Stimulated activated CD8-positive, alpha-beta memory T cell treated with anti-CD3 and anti-CD28 coated beads, Interleukin-12 subunit alpha, Interleukin-12 subunit beta, amount 100 ng/mL, for 24 hours (primary cell): ENCODE results near the gene ITFG1.
"Not testable (repeated sequence)": the region's sequence is repeated elsewhere in the genome, so short reads cannot be mapped to it uniquely, and the experiment has no call there.

ENCODE experiments used
- DNase-seq: peaks from one replicate; pipeline ENCODE4 v3.0.0-alpha.2; 2020; ENCODE audit errors: extremely low read depth

Gene ITFG1

GRCh38 chr16:47416869-47417268 lies 44.0 kb downstream of the ITFG1 start:
- DNase-seq, result no peak

DNA sequence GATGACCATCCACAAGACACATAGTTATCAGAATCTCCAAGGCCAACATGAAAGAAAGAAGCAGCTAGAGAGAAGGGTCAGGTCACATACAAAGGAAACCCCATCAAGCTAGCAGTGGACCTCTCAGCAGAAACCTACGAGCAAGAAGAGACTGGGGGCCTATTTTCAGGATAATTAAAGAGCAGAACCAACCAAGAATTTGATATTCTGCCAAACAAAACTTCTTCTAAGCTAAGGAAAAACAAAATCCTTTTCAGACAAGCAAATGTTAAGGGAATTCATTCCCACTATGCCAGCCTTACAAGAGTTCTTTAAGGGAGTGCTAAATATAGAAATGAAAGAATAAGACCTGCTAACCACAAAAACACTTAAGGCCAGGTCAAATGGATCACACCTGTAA lies 47.8 kb downstream of the ITFG1 start:
- DNase-seq, result no peak

- no peak for DNase-seq
These were observed 52.4 kb downstream of the ITFG1 start for GRCh38 chr16:47408491-47408890.

- DNase-seq, result no peak
These were observed 64.9 kb downstream of the ITFG1 start for GRCh38 chr16:47395733-47396498.

GRCh38 chr16:47392081-47392480 lies 68.8 kb downstream of the ITFG1 start:
- no peak for DNase-seq

DNA sequence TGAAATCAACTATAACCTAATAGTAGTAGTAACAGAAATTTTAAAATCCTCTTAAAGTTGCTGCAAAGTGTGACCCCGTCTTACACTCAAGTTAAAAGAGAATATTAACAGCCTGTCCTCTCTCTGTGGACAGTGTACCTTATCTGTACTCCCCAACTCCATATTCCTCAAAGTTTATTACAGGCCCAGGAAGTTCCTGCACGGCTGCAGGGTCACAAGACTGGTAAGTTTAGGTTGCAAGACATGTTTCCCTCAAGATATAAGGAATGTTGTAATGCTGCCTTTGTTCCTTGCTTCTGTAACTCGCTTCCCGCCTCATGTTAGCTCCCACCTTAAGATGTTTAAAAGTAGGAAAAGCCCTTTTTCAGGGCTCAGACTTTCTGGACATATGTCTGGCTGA lies 72.2 kb downstream of the ITFG1 start:
- DNase-seq, result no peak

DNA sequence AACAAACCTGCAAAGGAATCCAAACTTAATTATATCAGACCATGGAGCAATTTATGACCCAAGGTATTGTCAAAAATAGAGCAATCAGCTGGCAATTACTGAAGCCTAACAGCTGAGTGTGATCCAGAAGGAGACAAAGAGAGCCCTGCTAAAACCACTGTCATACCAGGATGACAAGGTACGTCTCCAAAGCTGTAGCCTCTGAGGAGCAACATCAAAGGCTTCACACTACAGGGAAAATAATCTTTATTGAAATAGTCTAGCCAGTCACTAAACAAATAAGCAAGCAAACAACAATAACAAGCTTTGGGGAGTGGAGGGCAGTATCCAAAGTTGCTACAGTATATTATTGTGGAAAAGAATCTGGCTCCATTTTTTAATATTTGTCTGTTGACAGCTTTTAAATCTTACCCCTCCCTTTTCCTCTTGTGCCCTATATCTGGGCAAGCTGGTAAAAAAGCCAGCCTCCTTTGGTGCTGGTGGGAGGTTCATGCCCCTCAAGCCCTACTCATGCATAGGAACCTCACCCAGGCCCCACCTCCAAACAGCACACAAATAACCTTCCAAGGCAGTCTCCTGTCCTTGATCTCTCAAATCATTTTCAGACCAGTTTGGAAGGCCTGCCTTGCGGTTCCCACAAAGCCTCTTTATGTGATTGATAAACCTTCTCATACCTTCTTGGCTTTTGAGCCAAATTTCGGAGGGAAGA lies 73.7 kb downstream of the ITFG1 start:
- DNase-seq, result no peak

DNA sequence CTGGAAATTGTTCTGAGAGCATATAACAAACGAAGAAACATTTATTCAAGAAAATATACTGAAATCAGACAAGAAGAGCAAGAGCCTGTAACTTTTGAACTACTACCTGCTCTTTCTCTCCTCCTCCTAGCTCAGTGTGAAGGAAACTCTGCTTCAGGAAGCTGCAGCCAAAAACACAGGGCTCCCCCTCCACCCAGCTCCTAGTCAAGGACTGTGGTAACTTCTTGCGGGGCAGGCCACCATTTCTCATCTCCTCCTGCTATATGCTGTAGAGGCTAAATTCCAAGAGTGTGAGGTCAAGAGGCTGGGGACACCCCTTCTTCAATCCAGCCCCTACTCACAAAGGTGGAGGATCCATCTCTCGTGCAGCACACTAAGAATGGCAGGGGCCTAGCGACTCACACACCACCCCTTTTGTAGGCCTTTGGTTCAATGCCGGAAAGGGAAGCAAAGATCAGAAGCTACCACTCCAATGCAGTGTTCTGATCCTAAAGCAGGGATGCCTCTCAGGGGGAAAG lies 74.6 kb downstream of the ITFG1 start:
- DNase-seq, result no peak

- no peak for DNase-seq
These were observed 78.5 kb downstream of the ITFG1 start for GRCh38 chr16:47382362-47382761.

DNA sequence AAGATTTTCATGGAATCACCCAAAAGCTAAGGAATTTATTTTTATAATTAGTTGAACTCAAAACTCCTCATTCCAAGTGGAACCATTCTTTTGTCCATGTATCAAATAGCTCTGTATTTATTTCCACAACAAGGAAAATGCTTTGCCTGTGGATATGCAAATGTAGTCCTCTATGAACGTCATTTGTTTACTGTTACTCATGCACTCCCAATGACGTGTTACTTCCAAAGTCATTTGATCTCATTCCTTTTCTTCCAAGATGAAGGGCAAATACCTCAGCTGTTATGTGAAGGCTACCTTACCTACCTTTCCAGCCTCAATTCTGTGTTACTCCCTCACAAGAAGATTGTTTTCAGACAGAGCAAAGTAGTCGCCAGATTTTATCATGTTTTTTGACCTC lies 83.7 kb downstream of the ITFG1 start:
- DNase-seq, result no peak

DNA sequence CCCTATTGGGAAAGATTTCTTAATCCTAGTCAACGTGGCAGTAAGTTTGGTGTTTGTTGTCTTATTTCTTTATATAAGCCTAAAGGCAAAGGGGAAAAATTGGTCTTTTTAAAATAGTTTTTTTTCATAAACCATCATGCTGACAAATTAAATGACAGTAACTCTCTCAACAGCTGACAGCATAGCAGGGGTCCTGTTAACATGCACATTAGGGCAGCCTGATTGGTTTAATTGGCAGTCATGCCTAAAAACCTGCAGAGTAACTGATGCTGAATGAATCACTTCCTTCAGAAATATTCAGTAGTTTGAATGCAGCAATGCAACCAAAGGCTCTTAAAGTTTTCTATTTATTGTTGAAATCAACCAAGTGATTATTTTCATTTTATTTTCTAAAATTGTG lies 85.4 kb downstream of the ITFG1 start:
- no peak for DNase-seq

GRCh38 chr16:47374629-47375028 lies 86.2 kb downstream of the ITFG1 start:
- no peak for DNase-seq

GRCh38 chr16:47371271-47372014 lies 89.4 kb downstream of the ITFG1 start:
- DNase-seq, result no peak

DNA sequence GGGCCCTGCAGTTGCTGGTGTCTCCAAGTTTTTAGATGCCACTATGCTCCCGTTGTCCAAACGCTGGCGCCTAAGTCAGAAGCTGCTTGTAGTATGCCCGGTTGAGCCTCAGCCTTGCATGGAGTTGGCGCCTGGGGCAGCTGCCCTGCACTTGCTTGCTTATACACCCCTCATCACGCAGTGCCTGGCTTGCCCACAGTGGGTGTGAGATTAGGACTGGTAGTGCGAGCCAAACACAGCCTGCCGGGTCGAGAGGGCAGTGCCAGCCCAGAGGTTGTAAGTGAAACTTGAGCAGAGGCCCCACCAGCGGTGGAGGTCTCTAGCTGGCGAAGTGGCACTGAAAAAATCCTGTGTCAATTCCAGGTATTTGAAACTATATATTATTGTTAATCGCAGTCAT lies 90.3 kb downstream of the ITFG1 start:
- no peak for DNase-seq

- DNase-seq, result no peak
These were observed 94.6 kb downstream of the ITFG1 start for GRCh38 chr16:47366228-47366627.

GRCh38 chr16:47363761-47364160 lies 97.1 kb downstream of the ITFG1 start:
- DNase-seq, result no peak

DNA sequence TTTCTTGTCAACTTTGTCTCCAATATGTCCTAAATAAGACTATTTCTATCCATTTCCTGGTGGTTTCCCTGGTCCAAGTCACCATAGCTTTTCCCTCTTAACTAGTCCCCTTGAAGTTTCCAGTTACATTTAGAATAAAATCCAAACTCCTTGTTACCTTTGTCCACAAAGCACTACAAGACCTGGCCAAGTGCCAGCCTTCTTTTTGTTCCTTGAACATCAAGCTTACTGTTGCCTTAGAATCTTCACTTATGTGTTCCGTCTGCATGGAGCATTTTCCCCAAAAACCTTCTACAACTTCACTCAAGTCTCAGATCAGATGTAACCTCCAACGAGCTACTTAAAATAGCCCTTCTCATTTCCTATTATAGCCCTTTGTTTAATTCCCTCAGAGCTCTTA lies 101.4 kb downstream of the ITFG1 start:
- no peak for DNase-seq

GRCh38 chr16:47358816-47359215 lies 102.0 kb downstream of the ITFG1 start:
- DNase-seq, result no peak

GRCh38 chr16:47349029-47349428 lies 111.8 kb downstream of the ITFG1 start:
- DNase-seq, result not testable (repeated sequence)

- DNase-seq, result not testable (repeated sequence)
These were observed 113.7 kb downstream of the ITFG1 start for GRCh38 chr16:47347021-47347696.

DNA sequence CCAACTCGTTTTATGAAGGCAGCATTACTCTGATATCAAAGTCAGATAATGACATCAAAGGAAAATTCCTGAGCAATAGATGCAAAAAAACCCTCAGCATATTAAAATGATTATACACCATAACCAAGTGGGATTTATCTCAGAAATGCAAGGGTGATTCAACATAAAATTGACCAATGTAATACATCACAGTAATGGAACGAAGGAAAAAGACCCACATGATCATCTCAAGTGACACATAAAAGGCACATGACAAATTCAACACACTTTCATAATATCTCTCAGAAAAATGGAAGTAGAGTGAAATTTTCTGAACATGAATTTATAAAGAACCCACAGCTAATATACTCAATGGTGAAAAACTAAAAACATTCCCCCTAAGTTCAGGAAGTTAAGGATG lies 118.8 kb downstream of the ITFG1 start:
- DNase-seq, result no peak

DNA sequence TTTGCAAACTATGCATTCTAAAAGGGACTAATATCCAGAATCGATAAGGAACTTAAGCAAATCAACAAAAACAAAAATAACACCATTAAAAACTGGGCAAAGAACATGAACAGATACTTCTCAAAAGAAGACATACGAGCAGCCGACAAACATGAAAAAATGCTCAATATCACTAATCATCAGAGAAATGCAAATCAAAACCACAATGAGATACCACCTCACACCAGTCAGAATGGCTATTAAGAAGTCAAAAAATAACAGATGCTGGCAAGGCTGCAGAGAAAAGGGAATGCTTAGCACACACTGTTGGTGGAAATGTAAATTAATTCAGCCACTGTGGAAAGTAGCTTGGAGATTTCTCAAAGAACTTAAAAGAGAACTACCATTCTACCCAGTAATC lies 130.3 kb downstream of the ITFG1 start:
- not testable (repeated sequence) for DNase-seq
